OCI-LY3 (cell line): ENCODE results near the gene SHROOM4.

Experiments
- EZH2phosphoT487 ChIP-seq: fragments of 200-600 bp; shearing (Covaris generic); IDR thresholded peaks from 2 replicates; pipeline ENCODE4 v1.6.1; 2018; ENCODE audit warnings: antibody characterized with exemption, mixed run types, low read depth
- TF ChIP-seq, protein P1 (sequence below): fragments of 200-600, 300-600 bp; sonication (generic); IDR thresholded peaks from 2 replicates; pipeline ENCODE4 v1.5.1; 2014; ENCODE audit warnings: antibody characterized with exemption, low read length, low read depth

DNA sequence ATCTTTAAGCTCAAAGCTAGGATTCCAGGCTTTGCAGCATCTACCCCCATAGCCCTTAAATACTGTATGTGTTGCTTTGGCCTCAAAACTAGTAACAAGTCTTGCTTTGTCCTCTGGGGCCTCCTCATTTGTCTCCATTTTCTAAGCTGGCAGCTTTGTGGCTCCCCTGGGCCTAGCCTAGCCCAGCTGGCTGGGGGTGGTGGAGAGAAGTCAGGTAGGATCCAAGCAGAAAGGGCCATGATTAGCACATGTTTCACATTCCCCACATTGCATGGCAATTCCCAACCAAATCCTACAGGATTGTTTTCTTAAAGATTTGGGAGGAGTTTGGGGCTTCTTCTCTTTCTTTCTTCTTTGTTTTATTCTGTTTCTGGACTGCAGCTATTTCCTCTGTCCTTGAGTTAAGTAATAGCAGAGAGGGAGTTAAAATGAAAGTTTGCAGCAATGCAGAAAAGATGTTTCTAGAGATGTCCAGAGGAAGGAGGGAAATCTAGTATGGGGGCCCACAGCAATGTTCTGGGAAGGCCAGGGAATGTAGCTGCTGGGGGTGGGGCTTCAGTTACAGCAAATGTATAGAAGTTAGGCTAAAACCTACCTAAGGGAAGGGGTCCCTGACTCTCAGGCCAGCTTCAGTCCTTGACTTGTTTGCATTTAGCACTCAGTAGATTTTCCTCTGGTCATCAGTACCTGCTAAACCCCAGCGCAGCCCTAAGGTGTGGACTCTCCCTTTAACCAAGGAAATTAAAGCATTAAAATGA is 92.1 kb downstream of the SHROOM4 start:
- TF ChIP-seq, protein P1, sequence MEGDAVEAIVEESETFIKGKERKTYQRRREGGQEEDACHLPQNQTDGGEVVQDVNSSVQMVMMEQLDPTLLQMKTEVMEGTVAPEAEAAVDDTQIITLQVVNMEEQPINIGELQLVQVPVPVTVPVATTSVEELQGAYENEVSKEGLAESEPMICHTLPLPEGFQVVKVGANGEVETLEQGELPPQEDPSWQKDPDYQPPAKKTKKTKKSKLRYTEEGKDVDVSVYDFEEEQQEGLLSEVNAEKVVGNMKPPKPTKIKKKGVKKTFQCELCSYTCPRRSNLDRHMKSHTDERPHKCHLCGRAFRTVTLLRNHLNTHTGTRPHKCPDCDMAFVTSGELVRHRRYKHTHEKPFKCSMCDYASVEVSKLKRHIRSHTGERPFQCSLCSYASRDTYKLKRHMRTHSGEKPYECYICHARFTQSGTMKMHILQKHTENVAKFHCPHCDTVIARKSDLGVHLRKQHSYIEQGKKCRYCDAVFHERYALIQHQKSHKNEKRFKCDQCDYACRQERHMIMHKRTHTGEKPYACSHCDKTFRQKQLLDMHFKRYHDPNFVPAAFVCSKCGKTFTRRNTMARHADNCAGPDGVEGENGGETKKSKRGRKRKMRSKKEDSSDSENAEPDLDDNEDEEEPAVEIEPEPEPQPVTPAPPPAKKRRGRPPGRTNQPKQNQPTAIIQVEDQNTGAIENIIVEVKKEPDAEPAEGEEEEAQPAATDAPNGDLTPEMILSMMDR = no peak
- no peak for TF ChIP-seq EZH2phosphoT487
